Activated CD4-positive, alpha-beta T cell treated with anti-CD3 and anti-CD28 coated beads, Interleukin-2, amount 10 ng/mL, durations not matched to agents 7 days and 5 days (primary cell): Measurements from ENCODE around the gene NEDD9. TPM values are rescaled to one million over a fixed set of nuclear protein-coding genes. Genes with fewer than 3 reads are reported as not detected.

Experiments used
- CTCF ChIA-PET: fragments of 350-600 bp; sonication (Branson Sonifier 250); formaldehyde crosslinking; loops from one replicate; lab custom pipeline; 2021; ENCODE audit warnings: antibody characterized with exemption; lab: Charles Lee
- POLR2A ChIA-PET: fragments of 350-600 bp; sonication (Branson Sonifier 250); formaldehyde crosslinking; loops from one replicate; lab custom pipeline; 2021; ENCODE audit warnings: antibody characterized with exemption; lab: Charles Lee
- DNase-seq: peaks from one replicate; pipeline ENCODE4 v3.0.0-alpha.2; 2020
- H3K27ac Mint-ChIP-seq: one replicate; pipeline ENCODE4 v1.8.0; 2021; ENCODE audit warnings: mild to moderate bottlenecking, moderate library complexity, mixed read lengths
- H3K27me3 Mint-ChIP-seq: one replicate; pipeline ENCODE4 v1.8.0; 2021; ENCODE audit warnings: mixed read lengths
- H3K36me3 Mint-ChIP-seq: one replicate; pipeline ENCODE4 v1.8.0; 2021; ENCODE audit warnings: low read depth, mixed read lengths
- H3K4me1 Mint-ChIP-seq: one replicate; pipeline ENCODE4 v1.8.0; 2021; ENCODE audit warnings: mixed read lengths
- H3K4me3 Mint-ChIP-seq: one replicate; pipeline ENCODE4 v1.8.0; 2021; ENCODE audit warnings: mild to moderate bottlenecking, moderate library complexity, mixed read lengths
- H3K9me3 Mint-ChIP-seq: one replicate; pipeline ENCODE4 v1.8.0; 2021; ENCODE audit warnings: mixed read lengths
- total RNA-seq, 2 experiments: library from RNA; stranded (reverse); gene quantifications; one replicate each; pipeline ENCODE4 v1.2.3, GENCODE V29; 2021

The NEDD9 gene
- total RNA-seq, 2 experiments from 2014 or later, result 42.7 to 47.7 TPM

DNA sequence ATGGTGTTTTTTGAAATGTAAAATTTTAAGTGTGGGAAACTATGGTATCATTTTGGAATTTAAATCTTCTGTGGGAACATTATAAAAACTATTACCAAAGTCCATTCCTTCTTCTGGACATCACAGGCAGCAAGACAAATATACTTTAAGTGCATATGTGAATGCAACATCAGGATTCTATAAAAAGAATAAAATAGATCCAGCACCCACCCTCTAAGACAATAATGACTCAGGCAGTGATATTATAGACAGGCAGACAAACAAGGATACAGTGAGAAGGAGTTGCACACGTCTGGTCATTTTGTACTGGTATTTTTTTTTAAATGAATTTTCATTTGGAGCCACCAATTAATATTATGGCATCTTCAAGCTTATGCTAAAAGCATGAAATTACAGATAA, 21.1 kb upstream of the NEDD9 start:
- H3K9me3 Mint-ChIP-seq, result peaks cover 7% of the 10 kb centered on the region
- no peak overlapping the region for H3K4me3 Mint-ChIP-seq
- H3K27me3 Mint-ChIP-seq, result no peaks in the 10 kb centered on the region
- H3K4me1 Mint-ChIP-seq, result peaks cover 20% of the 10 kb centered on the region
- no peak overlapping the region for H3K27ac Mint-ChIP-seq
- peaks cover 58% of the 10 kb centered on the region for H3K36me3 Mint-ChIP-seq
- POLR2A ChIA-PET, result no interaction called here
- no peak for DNase-seq
- CTCF ChIA-PET, result interaction anchor here (0.7 kb wide), 1 partner anchor 884 kb away, joined by 3 read pairs; no protein-coding TSS in a partner anchor

DNA sequence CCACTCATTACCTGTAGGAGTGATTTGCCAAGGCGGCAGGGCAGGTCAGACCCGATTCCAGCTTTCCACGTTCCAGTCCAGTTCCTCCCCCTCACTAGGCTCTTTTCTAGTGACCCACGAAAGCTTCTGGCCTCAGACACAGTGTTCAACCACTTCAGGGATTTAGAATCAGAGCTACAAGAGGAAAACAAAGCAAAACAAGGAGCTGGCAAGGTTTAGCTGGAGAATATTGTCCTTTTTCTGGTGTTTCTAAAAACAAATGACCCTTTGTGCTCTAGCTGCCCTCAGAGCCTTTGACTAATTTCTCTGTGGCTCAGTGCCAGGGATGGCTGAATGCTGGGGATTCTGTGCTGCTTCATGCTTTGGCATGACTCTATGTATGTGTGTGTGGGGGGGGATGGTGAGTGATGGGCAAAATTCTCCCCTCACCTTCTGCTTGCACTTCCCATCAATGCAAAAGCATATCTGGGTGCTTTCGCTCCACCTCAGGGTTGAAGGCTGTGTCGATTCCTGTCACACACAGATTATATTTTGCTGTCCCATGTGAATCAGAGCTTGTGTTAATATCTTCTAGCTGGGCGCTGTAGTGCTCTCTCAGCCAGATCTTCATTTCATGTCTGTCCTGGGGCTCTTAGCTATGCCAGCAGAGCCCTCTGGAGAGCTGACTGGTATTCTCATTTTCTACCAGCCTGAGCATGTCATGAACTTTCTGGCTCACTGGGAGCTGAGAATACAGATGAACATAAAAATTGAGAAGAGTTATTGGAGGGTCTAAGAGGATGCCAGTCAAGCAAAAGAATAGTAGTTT, 19.3 kb upstream of the NEDD9 start:
- Mint-ChIP-seq H3K27me3 (no peaks in the 10 kb centered on the region), H3K4me1 (peaks cover 2% of the 10 kb centered on the region), H3K27ac (no peak overlapping the region), H3K9me3 (peaks cover 9% of the 10 kb centered on the region), H3K4me3 (no peak overlapping the region), H3K36me3 (peaks cover 58% of the 10 kb centered on the region)
- ChIA-PET POLR2A (no interaction called here), CTCF (interaction anchor here (0.9 to 2.0 kb wide), 3 partner anchors 9 to 29 kb away, joined by 3 to 9 read pairs (median 3); no protein-coding TSS in a partner anchor)
- no peak for DNase-seq

DNA sequence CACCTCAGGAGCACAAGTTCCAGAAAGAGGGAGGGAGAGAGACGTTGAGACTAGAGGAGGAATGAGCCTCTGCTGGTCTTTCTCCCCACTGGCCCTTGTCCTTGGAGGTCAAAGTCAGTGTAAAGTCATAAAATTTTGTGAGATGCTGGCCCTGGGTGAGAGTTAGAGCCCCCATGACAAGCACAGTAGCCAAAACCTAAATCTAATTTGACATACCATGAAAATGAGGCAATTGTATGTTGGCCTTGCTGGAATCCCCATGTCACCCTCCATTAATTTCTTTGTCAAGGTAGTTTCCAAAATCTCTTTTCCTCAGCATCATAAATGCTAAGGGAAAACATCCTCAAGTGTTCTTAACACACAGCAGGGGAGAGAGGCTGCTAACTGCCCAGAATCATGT, 17.6 kb upstream of the NEDD9 start:
- H3K4me1 Mint-ChIP-seq, result no peaks in the 10 kb centered on the region
- DNase-seq, result no peak
- H3K9me3 Mint-ChIP-seq, result peaks cover 9% of the 10 kb centered on the region
- ChIA-PET CTCF (interaction anchor here (1.0 to 1.6 kb wide), 2 partner anchors 14 to 83 kb away, joined by 3 to 5 read pairs; no protein-coding TSS in a partner anchor), POLR2A (interaction anchor here (0.6 kb wide), 1 partner anchor 1220 kb away, joined by 4 read pairs; no protein-coding TSS in a partner anchor)
- H3K27ac Mint-ChIP-seq, result no peak overlapping the region
- H3K27me3 Mint-ChIP-seq, result no peaks in the 10 kb centered on the region
- no peak overlapping the region for H3K4me3 Mint-ChIP-seq
- H3K36me3 Mint-ChIP-seq, result peaks cover 53% of the 10 kb centered on the region

DNA sequence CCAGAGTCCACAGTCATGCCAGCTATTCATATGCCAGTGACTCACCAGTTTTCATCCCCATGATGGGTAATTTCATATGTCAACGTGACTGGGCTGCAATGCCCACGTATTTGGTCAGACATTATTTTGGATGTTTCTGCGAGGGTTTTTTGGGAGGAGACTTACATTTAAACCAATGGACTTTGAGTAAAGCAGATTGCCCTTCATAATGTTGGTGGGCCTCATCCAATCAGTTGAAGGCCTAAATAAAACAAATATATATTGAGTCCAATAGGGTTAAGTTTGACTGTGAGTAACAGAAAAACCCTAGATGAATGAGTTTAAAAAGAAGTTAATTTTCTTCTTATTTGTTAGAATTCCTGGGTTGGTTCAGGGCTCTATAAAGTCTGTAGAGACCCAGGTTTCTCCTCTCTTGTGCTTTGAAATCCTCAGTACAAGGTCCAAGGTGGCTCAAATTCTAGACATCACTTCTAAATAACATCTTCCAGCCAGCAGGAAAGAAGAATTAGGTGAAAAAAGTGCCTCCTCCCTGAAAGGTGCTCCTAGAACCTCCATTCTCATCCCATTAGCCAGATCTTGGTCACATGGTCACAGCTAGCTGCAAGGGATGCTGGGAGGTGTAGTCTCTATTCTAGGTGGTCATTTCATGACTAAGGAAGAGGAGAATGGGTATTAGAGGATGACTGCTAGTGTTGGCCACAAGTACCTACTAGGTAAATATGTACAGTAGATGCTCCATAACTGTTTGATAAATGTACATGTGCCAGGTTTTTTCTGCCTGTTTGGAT, 16.7 kb upstream of the NEDD9 start:
- ChIA-PET CTCF (interaction anchor here (1.6 kb wide), 1 partner anchor 13 kb away, joined by 5 read pairs; no protein-coding TSS in a partner anchor), POLR2A (no interaction called here)
- no peak for DNase-seq
- peaks cover 50% of the 10 kb centered on the region for H3K36me3 Mint-ChIP-seq
- H3K4me1 Mint-ChIP-seq, result no peaks in the 10 kb centered on the region
- no peaks in the 10 kb centered on the region for H3K27me3 Mint-ChIP-seq
- no peak overlapping the region for H3K27ac Mint-ChIP-seq
- peaks cover 9% of the 10 kb centered on the region for H3K9me3 Mint-ChIP-seq
- H3K4me3 Mint-ChIP-seq, result no peak overlapping the region

DNA sequence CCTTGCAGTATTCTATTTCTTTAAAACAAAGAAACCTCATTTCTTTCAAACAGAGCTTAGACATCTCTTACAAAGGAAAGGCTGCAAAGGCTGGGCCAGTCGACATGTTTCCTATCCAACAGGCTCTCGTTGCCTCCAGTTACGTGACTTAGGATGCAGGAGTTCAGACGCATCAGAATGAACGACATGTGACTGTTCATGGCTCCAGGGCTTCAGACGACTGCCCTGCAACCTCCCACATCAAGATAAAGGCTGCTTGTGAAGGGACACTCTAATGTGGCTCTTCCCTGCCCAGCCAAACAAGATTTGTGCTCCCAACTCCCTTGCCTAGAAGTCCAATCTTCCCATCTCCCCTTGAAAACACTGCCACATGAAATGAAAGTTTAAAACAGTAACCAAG, 14.3 kb upstream of the NEDD9 start:
- no peak for DNase-seq
- no peaks in the 10 kb centered on the region for H3K27me3 Mint-ChIP-seq
- no peak overlapping the region for H3K27ac Mint-ChIP-seq
- peaks cover 60% of the 10 kb centered on the region for H3K36me3 Mint-ChIP-seq
- no peak overlapping the region for H3K4me3 Mint-ChIP-seq
- ChIA-PET POLR2A (no interaction called here), CTCF (interaction anchor here (2.9 kb wide), 1 partner anchor 13 kb away, joined by 7 read pairs; the partner anchor contains the start of gene NEDD9)
- no peaks in the 10 kb centered on the region for H3K4me1 Mint-ChIP-seq
- H3K9me3 Mint-ChIP-seq, result peaks cover 12% of the 10 kb centered on the region

DNA sequence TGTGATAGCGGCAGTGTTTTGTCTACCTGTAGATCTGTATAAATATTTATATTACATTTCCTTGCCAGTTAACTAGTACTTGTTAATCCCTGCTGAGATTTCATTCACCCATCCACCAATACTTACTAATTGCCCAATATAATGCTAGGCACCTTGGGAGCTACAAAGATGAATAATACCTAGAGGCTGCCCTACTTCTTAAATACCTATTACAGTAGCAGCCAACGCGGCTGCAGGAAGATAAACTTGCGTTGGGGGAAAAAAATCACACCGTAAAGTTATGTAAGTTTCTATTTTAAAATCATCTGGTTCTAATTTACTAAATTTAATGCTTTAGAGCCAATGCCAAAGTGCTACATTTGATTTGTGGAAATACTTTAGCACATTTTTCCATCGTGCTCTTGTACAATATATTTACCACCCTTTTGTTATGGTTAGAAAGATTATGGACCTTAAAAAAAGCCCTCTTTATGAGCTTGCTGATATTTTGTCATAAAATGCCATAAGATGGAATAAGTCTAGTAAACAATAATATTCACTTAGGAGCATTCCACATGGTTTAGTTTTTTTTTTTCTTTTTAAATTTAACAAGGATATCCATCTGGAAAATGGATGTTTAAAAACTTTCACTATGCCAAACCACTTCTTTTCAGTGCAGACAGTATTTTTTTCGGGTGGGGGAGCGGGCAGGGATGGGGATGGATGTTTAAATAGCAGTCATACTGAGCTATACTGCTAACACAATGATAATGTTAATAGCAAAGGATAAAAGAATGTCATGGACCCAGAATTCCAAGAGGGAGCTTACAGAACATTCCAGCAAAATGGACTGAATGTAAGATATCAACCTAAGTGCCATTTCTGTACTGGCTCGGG, 13.2 kb upstream of the NEDD9 start:
- Mint-ChIP-seq H3K27ac (no peak overlapping the region), H3K36me3 (peaks cover 50% of the 10 kb centered on the region), H3K4me3 (no peak overlapping the region), H3K27me3 (no peaks in the 10 kb centered on the region), H3K4me1 (no peaks in the 10 kb centered on the region), H3K9me3 (peaks cover 12% of the 10 kb centered on the region)
- no peak for DNase-seq
- ChIA-PET POLR2A (interaction anchor here (0.6 kb wide), 1 partner anchor 38 kb away, joined by 6 read pairs; no protein-coding TSS in a partner anchor), CTCF (interaction anchor here (2.9 kb wide), 1 partner anchor 12 kb away, joined by 7 read pairs; the partner anchor contains the start of gene NEDD9)

DNA sequence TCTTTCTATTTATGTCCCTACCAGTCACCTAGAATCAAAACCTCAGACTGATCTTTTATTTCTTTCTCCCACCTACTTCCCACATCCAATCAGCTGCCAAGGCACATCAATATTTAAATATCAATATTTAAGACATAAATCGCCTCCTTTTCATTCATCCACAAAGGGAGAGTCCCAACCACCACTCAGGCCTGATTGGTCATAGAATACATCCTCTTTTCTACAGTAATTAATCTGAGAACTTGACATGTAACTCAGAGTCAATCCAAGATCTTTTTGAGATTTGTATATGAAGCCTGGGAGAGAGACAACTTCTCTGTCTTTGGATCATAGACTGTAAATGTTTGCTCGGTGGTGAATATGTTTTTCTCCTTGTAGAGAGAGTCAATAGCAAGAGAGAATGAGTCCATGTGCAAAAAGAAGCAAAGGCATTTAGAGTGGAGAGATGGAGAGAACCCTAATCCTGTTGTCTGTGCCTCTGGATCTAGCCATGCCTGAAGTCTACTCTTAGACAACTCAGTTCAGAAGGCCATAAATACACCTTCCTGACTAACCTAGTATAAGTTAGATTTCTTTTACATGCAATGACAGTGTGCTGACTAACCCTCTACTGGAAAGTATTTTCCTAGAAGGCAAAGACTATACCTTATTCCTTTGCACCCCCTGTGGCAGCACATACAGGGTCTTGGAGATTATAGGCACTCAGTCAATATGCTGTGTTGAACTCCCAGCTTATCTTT, 12.1 kb upstream of the NEDD9 start:
- H3K27ac Mint-ChIP-seq, result no peak overlapping the region
- DNase-seq, result no peak
- H3K27me3 Mint-ChIP-seq, result no peaks in the 10 kb centered on the region
- ChIA-PET POLR2A (no interaction called here), CTCF (interaction anchor here (2.9 kb wide), 1 partner anchor 11 kb away, joined by 7 read pairs; the partner anchor contains the start of gene NEDD9)
- no peak overlapping the region for H3K4me3 Mint-ChIP-seq
- H3K9me3 Mint-ChIP-seq, result peaks cover 12% of the 10 kb centered on the region
- peaks cover 44% of the 10 kb centered on the region for H3K36me3 Mint-ChIP-seq
- no peaks in the 10 kb centered on the region for H3K4me1 Mint-ChIP-seq

DNA sequence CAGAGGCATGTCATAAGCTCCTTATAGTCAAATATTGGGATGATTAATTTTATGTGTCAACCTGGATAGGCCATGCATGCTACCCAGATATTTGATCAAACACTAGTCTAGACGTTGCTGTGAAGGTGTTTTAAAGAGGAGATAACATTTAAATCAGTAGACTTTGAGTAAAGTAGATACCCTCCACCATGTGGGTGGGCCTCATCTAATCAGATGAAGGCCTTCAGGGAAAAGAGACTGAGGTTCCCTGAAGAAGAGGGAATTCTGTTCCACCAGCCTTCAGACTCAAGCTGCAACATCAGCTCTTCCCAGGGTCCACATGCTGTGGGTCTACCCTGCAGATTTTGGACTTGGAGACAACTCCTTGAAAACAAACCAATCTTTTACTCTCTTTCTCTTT, 11.4 kb upstream of the NEDD9 start:
- CTCF ChIA-PET, result interaction anchor here (2.5 to 3.1 kb wide), 2 partner anchors 12 to 15 kb away, joined by 6 to 14 read pairs; partner anchors contain the start of gene NEDD9
- no peak for DNase-seq
- Mint-ChIP-seq H3K4me1 (no peaks in the 10 kb centered on the region), H3K27me3 (no peaks in the 10 kb centered on the region), H3K9me3 (peaks cover 7% of the 10 kb centered on the region), H3K27ac (no peak overlapping the region), H3K4me3 (no peak overlapping the region), H3K36me3 (peaks cover 37% of the 10 kb centered on the region)
- POLR2A ChIA-PET, result no interaction called here

DNA sequence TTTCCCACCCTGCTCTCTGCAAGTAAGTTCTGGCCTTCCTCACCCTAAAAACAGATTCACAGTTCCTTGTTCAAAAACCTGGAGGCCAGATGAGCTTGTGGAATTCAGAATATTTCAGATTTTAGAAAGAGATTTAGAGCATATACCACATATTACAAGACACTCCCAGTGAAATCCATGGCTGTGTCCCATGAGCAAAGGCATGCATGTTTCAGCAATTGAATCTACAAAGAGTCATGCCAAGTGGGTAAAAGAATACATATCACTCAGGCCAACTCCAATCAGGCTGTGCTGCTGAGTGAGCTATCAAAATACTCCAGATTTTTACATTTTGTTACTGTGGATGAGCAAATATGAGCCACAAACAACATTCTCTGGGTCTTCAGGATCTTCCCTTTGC, 10.2 kb upstream of the NEDD9 start:
- Mint-ChIP-seq H3K4me3 (no peak overlapping the region), H3K9me3 (peaks cover 5% of the 10 kb centered on the region), H3K27me3 (no peaks in the 10 kb centered on the region), H3K27ac (no peak overlapping the region), H3K36me3 (peaks cover 40% of the 10 kb centered on the region), H3K4me1 (peaks cover 3% of the 10 kb centered on the region)
- POLR2A ChIA-PET, result interaction anchor here (0.6 kb wide), 2 partner anchors 13 to 16 kb away, joined by 3 read pairs; no protein-coding TSS in a partner anchor
- DNase-seq, result no peak
- CTCF ChIA-PET, result interaction anchor here (1.0 to 3.1 kb wide), 5 partner anchors 9 to 164 kb away, joined by 3 to 14 read pairs (median 6); partner anchors contain the start of gene NEDD9

DNA sequence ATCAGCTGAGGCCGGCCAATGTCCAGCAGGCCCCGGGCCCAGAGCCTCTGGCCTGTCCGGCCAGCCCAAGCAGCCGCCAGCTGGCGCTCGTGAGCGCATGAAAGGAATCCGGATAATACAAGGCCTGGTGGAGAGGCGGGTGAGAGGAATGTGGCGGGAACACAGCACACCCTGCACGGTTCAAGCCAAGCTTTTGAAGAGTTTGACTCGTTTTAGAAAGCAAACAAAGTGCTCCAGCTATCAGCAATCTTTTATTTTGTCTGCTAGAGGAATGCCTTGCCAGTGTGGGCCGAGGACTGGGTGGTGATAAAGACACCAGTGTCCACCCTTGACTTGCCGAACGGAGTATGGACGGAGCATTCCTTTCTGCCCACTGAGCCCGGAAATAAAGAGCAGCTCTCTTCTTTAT, 9.3 kb upstream of the NEDD9 start:
- ChIA-PET CTCF (interaction anchor here (1.0 to 3.1 kb wide), 6 partner anchors 10 to 247 kb away, joined by 3 to 14 read pairs (median 5); partner anchors contain the start of gene NEDD9), POLR2A (interaction anchor here (0.6 kb wide), 1 partner anchor 17 kb away, joined by 3 read pairs; no protein-coding TSS in a partner anchor)
- Mint-ChIP-seq H3K27me3 (no peaks in the 10 kb centered on the region), H3K4me1 (peaks cover 10% of the 10 kb centered on the region), H3K36me3 (peaks cover 37% of the 10 kb centered on the region), H3K4me3 (no peak overlapping the region), H3K27ac (no peak overlapping the region), H3K9me3 (peaks cover 2% of the 10 kb centered on the region)
- DNase-seq, result no peak

DNA sequence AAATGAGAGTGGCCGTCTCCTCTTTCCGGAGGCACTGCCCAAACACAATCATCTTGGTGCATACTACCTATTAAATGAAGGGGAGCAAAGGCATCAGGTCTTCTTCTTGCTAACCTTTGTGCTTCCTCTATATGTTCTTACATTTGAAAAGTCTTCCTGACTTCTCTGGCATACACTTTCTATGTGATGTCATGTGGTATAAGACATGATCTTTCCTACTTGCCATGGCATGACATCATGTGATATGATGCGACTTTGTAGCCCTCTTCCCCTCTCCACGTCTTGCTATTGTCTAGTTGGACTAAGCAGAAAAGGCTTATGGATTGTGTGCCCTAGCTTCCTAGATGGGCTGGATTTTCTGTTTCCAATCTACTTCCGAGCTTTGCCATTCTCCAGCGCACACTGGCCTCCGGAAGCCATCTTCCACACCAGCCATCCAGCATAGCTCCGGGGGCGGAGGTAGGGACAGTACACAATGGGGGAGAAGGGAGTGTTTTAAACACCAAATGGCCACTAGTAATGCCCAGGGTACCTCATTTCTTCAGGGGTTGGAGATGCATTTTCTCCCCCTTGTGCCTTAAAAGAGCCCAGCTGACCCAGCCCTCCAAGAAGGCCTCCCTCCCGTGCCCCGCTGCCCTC, 8.8 kb upstream of the NEDD9 start:
- Mint-ChIP-seq H3K27me3 (no peaks in the 10 kb centered on the region), H3K9me3 (peaks cover 2% of the 10 kb centered on the region), H3K36me3 (peaks cover 37% of the 10 kb centered on the region), H3K4me1 (peaks cover 15% of the 10 kb centered on the region), H3K27ac (no peak overlapping the region), H3K4me3 (no peak overlapping the region)
- CTCF ChIA-PET, result interaction anchor here (0.7 to 3.1 kb wide), 6 partner anchors 10 to 247 kb away, joined by 3 to 14 read pairs (median 4); partner anchors contain the start of gene NEDD9
- POLR2A ChIA-PET, result no interaction called here
- DNase-seq, result no peak
